Adipocyte (in vitro differentiated cells): ENCODE results near the gene GRAMD1B.
"Not testable (repeated sequence)": the region's sequence is repeated elsewhere in the genome, so short reads cannot be mapped to it uniquely, and the experiment has no call there.

Source experiments
- DNase-seq: peaks from one replicate; pipeline ENCODE4 v3.0.0-alpha.2; 2015; ENCODE audit warnings: low read depth
- H3K27me3 ChIP-seq: replicated peaks from 2 replicates; pipeline ENCODE4 v1.7.0; 2013; ENCODE audit warnings: mild to moderate bottlenecking, low read length, moderate library complexity; ENCODE audit not compliant: control insufficient read depth, insufficient read depth
- H3K36me3 ChIP-seq: 2 replicates; pipeline ENCODE4 v1.7.0; 2013; ENCODE audit warnings: low read length, mild to moderate bottlenecking, moderate library complexity; ENCODE audit not compliant: control insufficient read depth, insufficient read depth, severe bottlenecking
- H3K4me1 ChIP-seq: 2 replicates; pipeline ENCODE4 v1.7.0; 2013; ENCODE audit warnings: mild to moderate bottlenecking, low read length, moderate library complexity; ENCODE audit not compliant: control insufficient read depth, insufficient read depth
- H3K4me3 ChIP-seq: 2 replicates; pipeline ENCODE4 v1.7.0; 2013; ENCODE audit warnings: mild to moderate bottlenecking, low read length, moderate library complexity
- H3K9ac ChIP-seq: 2 replicates; pipeline ENCODE4 v1.7.0; 2013; ENCODE audit warnings: mild to moderate bottlenecking, low read length, moderate library complexity
- H3K9me3 ChIP-seq: 2 replicates; pipeline ENCODE4 v1.7.0; 2013; ENCODE audit warnings: mild to moderate bottlenecking, low read length, moderate library complexity; ENCODE audit not compliant: control insufficient read depth

The GRAMD1B gene

DNA sequence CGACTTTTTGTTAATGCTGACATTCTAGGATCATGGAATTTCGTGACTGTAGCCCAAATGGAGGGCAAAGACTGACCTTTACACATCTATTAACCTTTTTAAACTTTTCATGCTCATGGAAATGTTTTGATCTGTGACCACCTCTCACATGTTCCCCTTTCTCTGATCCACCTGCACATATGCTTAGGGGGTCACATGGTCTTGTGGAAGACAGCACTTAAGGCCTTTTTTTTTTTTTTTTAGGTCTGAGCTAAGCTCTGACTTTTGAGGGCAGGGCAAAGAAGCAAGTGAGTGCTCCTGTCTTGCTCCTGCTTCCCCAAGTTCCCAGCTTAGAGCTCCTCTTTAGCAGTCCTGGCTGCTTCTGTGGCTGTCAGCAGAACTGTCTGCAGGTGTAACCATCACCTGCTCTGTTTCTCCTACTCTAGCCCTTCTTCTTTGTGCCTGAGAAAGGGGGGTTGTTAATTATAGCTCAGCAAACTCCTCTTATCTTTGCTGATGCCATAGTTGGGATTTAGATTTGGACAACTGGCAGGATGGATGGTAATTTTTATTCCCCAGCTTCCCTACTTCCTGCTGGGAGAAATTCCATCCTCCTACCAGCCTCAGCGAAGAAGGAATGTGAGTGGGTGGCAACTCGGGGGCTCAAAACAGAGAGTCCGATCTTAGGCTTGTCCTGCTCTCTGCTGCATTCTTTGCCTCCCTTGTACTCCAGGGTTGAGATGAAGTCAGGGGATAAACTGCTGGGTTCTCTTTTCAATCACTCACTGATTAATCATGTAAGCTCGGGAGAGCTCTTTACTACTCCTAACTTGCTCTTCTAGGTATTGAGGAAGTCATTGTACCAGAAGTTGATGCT lies 64.4 kb downstream of the GRAMD1B start:
- H3K9me3 ChIP-seq, result no peaks in the 10 kb centered on the region
- H3K4me1 ChIP-seq, result no peaks in the 10 kb centered on the region
- peak; percentile 63 for DNase-seq
- H3K27me3 ChIP-seq, result no peaks in the 10 kb centered on the region
- H3K4me3 ChIP-seq, result peak overlapping the region; percentile 39
- H3K36me3 ChIP-seq, result no peaks in the 10 kb centered on the region
- no peak overlapping the region for H3K9ac ChIP-seq

DNA sequence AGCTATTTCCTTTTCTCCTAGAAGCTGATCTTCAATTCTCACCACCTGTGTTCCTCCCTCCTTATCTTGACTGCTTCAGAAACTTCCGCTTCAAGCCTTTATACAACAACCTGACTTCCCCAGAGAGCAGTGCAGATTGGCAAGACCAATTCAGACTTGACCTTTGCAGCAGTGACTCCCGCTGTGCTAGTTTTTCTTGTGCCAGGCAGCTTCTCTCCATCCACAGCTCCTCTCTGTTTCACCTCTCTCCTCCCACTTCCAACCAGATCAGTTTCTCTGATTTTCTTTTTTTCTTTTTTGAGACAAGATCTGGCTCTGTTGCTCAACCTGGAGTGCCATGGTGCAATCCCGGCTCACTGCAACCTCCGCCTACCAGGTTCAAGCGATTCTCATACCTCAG lies 74.3 kb downstream of the GRAMD1B start:
- Histone ChIP-seq H3K4me3 (no peak overlapping the region), H3K36me3 (no peaks in the 10 kb centered on the region), H3K4me1 (no peaks in the 10 kb centered on the region), H3K9ac (no peak overlapping the region), H3K27me3 (no peaks in the 10 kb centered on the region), H3K9me3 (no peaks in the 10 kb centered on the region)
- no peak for DNase-seq

DNA sequence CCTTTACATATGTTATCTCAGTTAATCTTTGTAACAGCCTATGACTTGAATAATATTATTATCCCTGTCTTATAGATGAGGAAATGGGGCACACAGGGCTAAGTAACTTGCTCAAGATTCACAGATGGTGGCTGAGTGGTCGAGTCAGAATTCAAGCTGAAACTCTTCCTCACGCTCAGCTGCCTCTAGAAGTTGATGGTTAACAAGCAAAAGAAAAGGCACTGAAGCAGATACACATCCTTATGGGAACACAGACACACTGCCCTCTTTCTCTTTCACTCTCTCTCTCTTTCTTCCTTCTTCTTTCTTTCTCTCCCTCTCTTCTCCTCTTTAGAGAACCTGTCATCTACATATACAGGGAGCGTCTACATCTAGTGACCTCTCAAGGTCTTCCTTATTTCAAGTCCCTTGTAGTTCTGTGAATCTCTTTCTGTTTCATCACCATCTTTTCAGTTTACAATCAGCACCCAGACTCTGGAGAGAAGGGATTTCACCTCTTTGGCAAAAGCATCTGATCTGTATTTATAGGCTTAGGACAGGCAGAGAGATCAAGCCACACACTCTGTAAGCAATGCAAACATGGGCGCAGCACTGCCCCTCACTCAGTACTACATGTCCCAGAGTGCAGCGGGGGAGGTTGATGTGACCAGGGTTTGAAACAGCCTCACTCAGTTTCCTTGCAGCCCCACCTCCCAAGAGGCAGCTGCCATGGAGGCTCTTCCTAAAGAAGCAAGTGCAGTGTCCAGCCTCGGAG lies 75.7 kb downstream of the GRAMD1B start:
- Histone ChIP-seq H3K4me1 (no peaks in the 10 kb centered on the region), H3K9ac (no peak overlapping the region), H3K27me3 (no peaks in the 10 kb centered on the region), H3K4me3 (no peak overlapping the region), H3K36me3 (no peaks in the 10 kb centered on the region), H3K9me3 (no peaks in the 10 kb centered on the region)
- DNase-seq, result no peak

DNA sequence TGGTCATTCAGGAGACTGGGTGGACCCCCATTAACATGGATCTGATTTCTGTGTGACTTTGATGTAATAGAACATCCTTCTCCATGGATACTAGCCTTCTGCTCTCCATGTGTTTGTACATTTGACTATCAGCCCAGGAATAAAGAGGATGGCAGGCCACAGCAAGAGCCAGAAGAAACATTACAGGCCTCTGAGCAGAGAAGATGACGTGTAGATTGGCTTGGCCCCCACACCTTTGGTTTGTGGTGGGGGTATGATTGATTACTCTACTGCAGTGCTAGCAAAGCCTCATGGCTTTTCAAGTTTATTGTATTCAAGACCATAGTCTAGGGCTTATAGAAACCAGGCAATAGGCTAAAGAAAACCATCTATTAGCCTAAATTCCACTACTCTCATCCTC lies 77.0 kb downstream of the GRAMD1B start:
- Histone ChIP-seq H3K9ac (no peak overlapping the region), H3K36me3 (no peaks in the 10 kb centered on the region), H3K27me3 (no peaks in the 10 kb centered on the region), H3K4me3 (no peak overlapping the region), H3K9me3 (no peaks in the 10 kb centered on the region), H3K4me1 (no peaks in the 10 kb centered on the region)
- DNase-seq, result no peak

DNA sequence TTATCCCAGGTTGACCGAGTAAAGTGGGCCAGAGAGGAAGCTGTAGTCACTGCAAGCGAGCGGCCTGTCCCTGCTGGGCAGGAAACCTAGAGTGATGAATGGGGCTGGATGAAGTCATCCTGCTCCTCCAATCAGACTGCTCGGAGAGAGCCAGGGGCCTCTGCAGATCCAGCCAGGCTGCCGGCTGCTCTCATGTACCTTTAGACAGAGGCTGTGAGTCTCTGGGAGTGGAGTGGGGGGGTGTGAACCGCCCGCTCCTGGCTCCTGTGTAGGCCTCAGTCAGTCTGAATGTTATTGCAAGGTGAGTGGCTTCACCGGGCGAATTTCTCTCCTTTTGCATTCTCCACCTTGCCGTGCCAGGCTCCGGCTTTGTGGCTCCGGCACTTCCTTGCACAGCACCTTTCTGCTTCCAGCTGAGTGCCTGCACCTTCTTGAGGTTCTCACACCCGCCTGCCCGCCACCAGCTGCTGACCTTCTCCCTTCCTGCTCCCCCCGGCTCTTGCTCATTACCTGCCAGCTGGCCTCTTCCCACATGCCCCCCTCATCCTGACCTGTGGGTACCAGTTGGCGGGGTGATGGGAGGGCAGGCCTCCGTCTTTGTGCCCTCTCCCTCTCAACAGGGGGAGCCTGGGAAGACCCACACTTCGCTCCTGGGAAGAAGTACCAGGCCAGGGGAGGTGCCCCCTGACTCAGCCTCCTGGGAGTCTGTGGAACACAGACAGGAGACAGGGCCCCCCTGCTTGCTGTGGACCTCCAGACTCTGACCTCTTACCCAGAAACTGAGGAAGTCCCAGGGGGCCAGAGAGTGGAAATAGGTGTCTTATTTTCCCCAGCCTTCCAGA lies 79.9 kb downstream of the GRAMD1B start:
- no peaks in the 10 kb centered on the region for H3K9me3 ChIP-seq
- DNase-seq, result peak; percentile 45
- H3K4me1 ChIP-seq, result no peaks in the 10 kb centered on the region
- H3K4me3 ChIP-seq, result no peak overlapping the region
- no peaks in the 10 kb centered on the region for H3K36me3 ChIP-seq
- no peaks in the 10 kb centered on the region for H3K27me3 ChIP-seq
- peak overlapping the region; percentile 53 for H3K9ac ChIP-seq

DNA sequence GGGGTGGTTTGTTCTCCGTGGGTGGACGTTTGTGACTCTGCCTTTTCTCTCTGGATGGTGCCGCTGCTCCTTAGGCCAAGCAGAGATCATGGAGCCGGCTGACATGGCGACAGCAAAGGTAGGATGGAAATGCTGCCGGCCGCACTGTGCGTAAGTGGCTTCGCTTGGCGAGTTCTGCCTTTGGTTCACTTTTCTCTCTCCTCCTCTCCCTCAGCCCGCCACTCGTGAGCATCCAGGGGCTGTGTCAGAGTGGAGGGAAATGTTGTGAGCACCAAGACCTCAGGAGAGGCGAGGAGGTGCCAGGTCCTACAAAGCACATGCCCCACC lies 80.5 kb downstream of the GRAMD1B start:
- no peak overlapping the region for H3K4me3 ChIP-seq
- DNase-seq, result no peak
- H3K9me3 ChIP-seq, result no peaks in the 10 kb centered on the region
- H3K27me3 ChIP-seq, result no peaks in the 10 kb centered on the region
- H3K36me3 ChIP-seq, result no peaks in the 10 kb centered on the region
- peak overlapping the region; percentile 53 for H3K9ac ChIP-seq
- no peaks in the 10 kb centered on the region for H3K4me1 ChIP-seq

DNA sequence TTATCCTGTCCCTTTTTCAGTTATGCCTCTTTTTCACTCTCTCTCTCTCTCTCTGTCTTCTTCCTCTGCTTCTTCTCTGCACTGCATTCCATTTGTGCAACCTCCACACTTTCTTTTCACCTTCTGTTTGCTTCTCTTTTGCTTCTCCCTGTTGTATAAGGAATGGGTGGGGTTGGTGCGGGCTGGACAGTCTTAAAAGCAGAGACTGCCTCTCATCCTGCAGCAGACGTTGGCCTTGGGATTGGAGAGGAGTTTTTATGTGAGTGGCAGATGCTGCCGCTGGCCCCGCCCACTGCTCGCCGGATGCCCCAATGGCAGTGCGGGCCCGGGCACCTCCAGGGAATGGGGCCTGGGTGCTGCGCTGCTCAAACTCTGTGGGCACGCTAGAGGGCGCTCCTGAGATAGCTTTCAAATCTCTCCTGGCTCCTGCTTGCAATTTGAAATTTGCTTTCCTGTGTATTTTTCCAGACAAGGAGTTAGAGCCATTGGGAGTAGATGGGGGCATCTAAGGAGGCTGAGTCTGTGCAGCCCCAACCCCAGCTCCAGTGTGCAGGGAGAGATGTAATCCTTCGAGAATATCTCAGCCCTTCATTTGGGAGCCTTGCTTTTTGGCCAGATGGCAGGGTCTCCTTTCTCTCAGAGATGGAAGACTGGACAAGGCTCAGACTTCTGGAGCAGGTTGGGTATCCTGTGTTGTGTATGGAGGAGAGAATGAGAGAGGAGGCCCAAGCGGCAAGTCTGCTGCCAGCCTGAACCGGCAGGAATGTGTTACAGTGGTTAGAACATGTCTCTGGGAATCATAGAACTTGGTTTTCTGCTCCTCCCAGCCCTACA lies 81.2 kb downstream of the GRAMD1B start:
- DNase-seq, result peak; percentile 96
- no peaks in the 10 kb centered on the region for H3K27me3 ChIP-seq
- H3K36me3 ChIP-seq, result no peaks in the 10 kb centered on the region
- H3K9ac ChIP-seq, result peak overlapping the region; percentile 53
- H3K9me3 ChIP-seq, result no peaks in the 10 kb centered on the region
- no peaks in the 10 kb centered on the region for H3K4me1 ChIP-seq
- H3K4me3 ChIP-seq, result no peak overlapping the region

DNA sequence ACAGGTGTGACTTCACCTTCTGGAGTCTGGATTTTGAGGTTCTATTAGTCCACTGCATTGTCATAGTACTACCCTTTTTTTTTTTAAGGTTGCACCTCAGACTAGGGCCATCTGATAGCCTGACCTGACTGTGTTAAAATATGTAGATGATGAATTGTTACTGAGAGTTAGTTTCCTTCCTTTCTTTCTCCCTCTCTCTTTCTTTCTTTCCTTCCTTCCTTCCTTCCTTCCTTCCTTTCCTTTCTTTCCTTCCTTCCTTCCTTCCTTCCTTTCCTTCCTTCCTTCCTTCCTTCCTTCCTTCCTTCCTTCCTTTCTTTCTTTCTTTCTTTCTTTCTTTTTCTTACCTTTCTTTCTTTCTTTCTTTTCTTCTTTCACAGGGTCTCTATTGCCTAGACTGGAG lies 83.2 kb downstream of the GRAMD1B start:
- not testable (repeated sequence) for H3K9me3 ChIP-seq, H3K9ac ChIP-seq, H3K4me1 ChIP-seq, DNase-seq, H3K27me3 ChIP-seq, H3K36me3 ChIP-seq, H3K4me3 ChIP-seq

DNA sequence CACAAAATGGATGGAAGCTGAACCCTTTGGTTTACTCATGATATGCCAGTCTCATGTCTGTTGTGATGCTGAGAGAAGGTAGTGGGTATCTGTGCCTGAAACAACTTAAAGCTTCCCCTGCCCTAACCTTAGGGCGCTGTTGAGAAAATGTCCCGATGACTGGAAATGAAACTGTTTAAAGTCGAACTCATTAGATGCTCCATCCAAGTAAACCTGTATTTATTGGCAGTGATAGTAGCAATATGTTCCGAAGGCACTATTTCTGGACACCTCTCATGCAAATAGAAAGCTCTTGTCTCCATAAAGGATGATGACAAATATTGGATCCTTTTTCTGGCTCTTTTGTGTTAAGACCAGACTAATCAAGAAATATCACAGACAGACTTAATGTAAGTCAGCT lies 86.2 kb downstream of the GRAMD1B start:
- Histone ChIP-seq H3K4me3 (no peak overlapping the region), H3K36me3 (no peaks in the 10 kb centered on the region), H3K9me3 (no peaks in the 10 kb centered on the region), H3K4me1 (peaks cover 18% of the 10 kb centered on the region), H3K9ac (no peak overlapping the region), H3K27me3 (no peaks in the 10 kb centered on the region)
- DNase-seq, result no peak

DNA sequence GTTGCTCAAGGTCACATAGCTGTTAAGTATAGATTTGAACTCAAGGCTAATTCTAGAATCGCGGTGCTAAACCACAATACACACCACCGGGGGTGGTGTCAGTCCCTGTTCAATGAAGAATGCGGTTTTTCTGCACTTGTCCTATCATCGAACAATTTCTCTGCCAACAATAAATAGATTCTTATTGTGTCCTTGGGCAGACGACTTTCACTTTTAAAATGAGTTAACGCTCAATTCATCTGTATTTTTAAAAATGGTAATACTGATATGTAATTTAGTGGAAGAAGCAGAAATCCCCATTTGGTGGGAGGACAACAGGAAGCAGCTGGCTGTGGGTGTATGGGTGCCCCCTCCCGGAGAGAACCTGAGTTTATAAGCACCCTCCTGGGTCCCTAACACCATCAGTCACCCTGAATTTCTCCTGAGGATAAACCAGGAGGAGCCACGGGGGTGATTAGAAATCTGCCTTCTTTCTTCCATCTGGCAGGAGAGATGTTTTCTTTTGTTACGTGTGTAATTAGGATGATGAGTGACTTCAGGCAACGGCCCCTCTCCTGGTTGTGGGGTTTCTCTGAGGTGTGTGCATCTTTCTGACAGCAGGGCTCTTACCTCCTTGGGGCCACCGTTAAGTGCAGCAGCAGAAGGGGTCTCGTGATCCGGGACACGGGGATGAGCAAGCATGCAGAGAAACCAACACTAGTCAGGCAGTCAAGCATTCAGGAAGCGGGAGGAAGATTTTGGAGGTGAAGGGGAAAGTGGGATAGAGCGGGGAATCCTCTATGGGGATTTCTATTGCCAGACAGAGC lies 87.7 kb downstream of the GRAMD1B start:
- no peak overlapping the region for H3K4me3 ChIP-seq
- no peak for DNase-seq
- H3K27me3 ChIP-seq, result no peaks in the 10 kb centered on the region
- peaks cover 18% of the 10 kb centered on the region for H3K4me1 ChIP-seq
- H3K9ac ChIP-seq, result no peak overlapping the region
- no peaks in the 10 kb centered on the region for H3K9me3 ChIP-seq
- H3K36me3 ChIP-seq, result no peaks in the 10 kb centered on the region
